ENCODE data around the gene ASTN1.

DNA sequence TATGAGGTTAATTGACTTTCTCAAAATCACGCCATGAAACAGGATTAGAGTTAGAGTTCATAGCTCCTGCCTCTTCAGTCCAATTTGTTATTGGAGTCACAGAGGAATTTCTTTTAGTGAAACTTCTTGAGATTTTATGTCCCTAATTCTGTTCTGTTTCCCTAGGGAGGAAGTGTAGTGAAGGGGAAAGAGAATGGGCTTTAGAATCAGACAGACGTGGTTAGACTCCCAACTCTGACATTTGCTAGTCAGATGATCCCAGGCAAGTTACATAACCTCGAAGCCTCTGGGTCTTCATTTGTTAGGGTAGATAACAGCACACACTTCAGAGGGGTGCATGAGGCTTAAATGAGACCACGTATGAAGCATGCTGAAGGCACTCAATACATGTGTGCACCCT is 83.9 kb downstream of the ASTN1 start:
- TF ChIP-seq CTCF (IDR thresholded peaks at IDR 0.05) (no peak), EP300 (IDR thresholded peaks at IDR 0.05; ENCODE audit: borderline replicate concordance in 1 of 2, low read depth in 1 of 2, low read length in 1 of 2) (no peak)
